ENCODE results near the gene NEUROD4.

DNA sequence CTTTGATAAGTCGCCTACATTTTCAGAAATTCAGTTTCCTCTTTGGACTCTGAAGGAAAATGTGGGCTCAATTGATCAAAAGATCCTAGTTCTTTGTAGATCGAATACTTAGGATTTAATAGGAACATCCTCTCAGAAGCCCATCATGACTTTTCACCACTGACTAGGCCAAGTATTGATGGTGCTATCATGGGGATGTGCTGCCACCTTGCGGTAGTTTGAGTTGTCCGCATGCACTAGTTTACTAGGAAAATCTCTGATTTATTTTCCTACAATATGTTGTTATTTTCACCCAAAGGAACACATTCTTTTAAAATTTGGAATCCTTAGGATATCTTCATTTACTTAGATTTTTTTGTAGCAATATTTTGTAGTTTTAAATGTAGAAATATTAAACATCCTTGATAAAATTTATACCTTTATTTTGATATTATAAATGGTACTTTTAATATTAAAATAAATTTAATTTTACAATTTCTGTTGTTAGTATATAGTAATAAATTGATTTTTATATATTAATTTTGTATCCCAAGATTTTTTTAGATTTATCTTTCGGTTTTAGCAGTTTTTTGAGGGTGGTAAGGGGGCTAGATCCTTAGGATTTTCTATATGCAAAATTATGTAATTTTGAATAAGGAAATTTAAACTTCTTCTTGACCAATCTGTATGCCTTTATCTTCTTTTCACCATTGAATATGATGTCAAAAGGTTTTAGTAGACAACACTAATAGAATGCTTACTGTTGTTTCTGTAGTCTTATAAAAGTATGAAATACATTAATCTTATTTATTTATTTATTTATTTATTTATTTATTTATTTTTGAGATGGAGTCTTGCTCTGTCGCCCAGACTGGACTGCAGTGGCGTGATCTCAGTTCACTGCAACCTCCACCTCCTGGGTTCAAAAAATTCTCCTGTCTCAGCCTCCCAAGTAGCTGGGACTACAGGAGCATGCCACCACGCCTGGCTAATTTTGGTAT, 53.6 kb downstream of the NEUROD4 start:
- TF ChIP-seq CTCF (IDR thresholded peaks at IDR 0.05) (peak; percentile 77 to 90 (median 85)), POLR2A (IDR thresholded peaks at IDR 0.05) (no peak)
